KMS-11 (cell line): ENCODE results near the gene NTM.

Experiments
- H2AFZ ChIP-seq: fragments of 200-600 bp; sonication (generic); 2 replicates; pipeline ENCODE4 v1.6.1; 2016; ENCODE audit warnings: antibody characterized with exemption, mixed run types, low read depth
- H3K27ac ChIP-seq: fragments of 200-600 bp; sonication (generic); 2 replicates; pipeline ENCODE4 v1.6.1; 2016; ENCODE audit warnings: mild to moderate bottlenecking, mixed run types
- H3K27me3 ChIP-seq: fragments of 200-600 bp; sonication (generic); 2 replicates; pipeline ENCODE4 v1.6.1; 2017; ENCODE audit warnings: mild to moderate bottlenecking, low read depth, mixed run types, moderate library complexity; ENCODE audit not compliant: insufficient read depth
- H3K36me3 ChIP-seq: fragments of 200-600 bp; sonication (generic); 2 replicates; pipeline ENCODE4 v1.6.1; 2017; ENCODE audit warnings: mild to moderate bottlenecking, mixed run types; ENCODE audit not compliant: insufficient read depth
- H3K4me1 ChIP-seq: fragments of 200-600 bp; sonication (generic); 2 replicates; pipeline ENCODE4 v1.6.1; 2016; ENCODE audit warnings: mild to moderate bottlenecking, low read depth, mixed run types; ENCODE audit not compliant: poor library complexity, severe bottlenecking
- H3K4me2 ChIP-seq: fragments of 200-600 bp; sonication (generic); 2 replicates; pipeline ENCODE4 v1.7.0; 2016; ENCODE audit warnings: mild to moderate bottlenecking, mixed run types
- H3K4me3 ChIP-seq: fragments of 200-600 bp; sonication (generic); IDR thresholded peaks from 2 replicates; pipeline ENCODE4 v1.6.1; 2017; ENCODE audit warnings: low read depth, low read length, mixed read lengths; ENCODE audit not compliant: insufficient read depth
- H3K79me2 ChIP-seq: fragments of 200-600 bp; sonication (generic); 2 replicates; pipeline ENCODE4 v1.6.1; 2016; ENCODE audit warnings: low read depth, mixed run types; ENCODE audit not compliant: insufficient read depth
- H3K9ac ChIP-seq: fragments of 200-600 bp; sonication (generic); 2 replicates; pipeline ENCODE4 v1.6.1; 2016; ENCODE audit warnings: mild to moderate bottlenecking, mixed run types
- H4K20me1 ChIP-seq: fragments of 200-600 bp; sonication (generic); 2 replicates; pipeline ENCODE4 v1.6.1; 2016; ENCODE audit warnings: mild to moderate bottlenecking, mixed run types; ENCODE audit not compliant: insufficient read depth
- CTCF ChIP-seq: fragments of 200-600 bp; sonication (generic); conservative IDR thresholded peaks from 2 replicates; pipeline ENCODE4 v1.6.1; 2017; ENCODE audit warnings: low read depth, mild to moderate bottlenecking, antibody characterized with exemption, low read length, moderate library complexity, mixed read lengths

Gene NTM

DNA sequence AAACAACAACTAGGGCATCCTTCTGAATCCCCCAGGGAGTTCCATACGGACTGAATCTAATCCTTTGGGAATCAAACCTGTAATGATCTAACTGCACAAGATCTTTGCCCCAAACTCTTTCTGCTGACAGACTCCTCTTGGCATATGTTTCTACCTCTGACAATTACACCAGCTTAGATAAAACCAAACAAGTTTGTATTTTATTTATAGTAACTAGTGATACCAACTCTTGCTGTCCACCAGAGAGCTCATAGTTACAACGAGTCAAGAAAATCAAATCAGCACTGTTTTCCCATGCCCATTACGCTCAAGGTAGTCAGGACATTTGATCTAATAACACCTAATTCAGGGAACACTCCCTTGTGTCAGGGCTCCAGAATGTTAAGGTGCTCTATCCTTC lies 972.0 kb downstream of the NTM start:
- Histone ChIP-seq H3K27me3 (no peaks in the 10 kb centered on the region), H3K4me2 (no peak overlapping the region), H3K4me3 (no peak overlapping the region), H3K27ac (no peak overlapping the region), H3K9ac (no peak overlapping the region), H3K79me2 (no peaks in the 10 kb centered on the region), H3K36me3 (no peaks in the 10 kb centered on the region), H2AFZ (no peak overlapping the region), H3K4me1 (peaks cover 54% of the 10 kb centered on the region), H4K20me1 (no peaks in the 10 kb centered on the region)
- TF ChIP-seq CTCF = no peak

DNA sequence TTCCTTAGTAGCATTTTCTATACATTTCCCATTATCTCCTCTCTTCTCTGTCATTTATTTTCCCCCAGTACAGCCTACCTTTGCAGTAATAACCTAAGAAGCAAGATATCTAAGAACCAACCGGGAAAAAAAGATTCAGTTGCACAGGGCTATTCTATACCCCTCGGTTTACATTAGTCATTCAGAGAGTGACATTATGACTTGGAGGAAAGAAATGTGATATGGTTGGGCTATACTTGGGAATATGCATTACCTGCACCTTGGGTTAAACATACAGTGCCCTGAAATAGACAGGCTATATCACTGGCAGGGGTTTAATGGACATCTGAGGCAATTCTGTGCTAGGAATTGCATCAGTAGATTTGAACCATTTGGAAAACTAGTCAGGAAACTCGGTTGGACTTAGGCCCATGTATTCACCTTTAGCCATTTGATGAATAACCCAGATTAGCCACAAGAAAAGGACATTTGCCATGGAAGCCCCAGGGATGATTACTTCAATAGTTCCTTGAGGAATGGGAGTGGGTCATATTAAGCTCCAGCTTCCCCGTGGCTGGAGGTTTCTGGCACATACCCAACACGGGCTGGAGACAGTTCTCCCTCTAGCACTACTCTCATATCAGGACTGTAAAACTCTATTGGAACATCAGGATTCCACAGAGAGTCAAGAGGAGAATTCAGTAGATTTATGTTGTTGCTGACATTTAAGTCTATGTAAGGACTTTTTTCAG lies 973.2 kb downstream of the NTM start:
- Histone ChIP-seq H4K20me1 (no peaks in the 10 kb centered on the region), H3K36me3 (no peaks in the 10 kb centered on the region), H3K4me3 (no peak overlapping the region), H3K4me1 (peaks cover 54% of the 10 kb centered on the region), H3K4me2 (no peak overlapping the region), H3K9ac (no peak overlapping the region), H3K27ac (no peak overlapping the region), H3K79me2 (no peaks in the 10 kb centered on the region), H3K27me3 (no peaks in the 10 kb centered on the region), H2AFZ (no peak overlapping the region)
- no peak for TF ChIP-seq CTCF

DNA sequence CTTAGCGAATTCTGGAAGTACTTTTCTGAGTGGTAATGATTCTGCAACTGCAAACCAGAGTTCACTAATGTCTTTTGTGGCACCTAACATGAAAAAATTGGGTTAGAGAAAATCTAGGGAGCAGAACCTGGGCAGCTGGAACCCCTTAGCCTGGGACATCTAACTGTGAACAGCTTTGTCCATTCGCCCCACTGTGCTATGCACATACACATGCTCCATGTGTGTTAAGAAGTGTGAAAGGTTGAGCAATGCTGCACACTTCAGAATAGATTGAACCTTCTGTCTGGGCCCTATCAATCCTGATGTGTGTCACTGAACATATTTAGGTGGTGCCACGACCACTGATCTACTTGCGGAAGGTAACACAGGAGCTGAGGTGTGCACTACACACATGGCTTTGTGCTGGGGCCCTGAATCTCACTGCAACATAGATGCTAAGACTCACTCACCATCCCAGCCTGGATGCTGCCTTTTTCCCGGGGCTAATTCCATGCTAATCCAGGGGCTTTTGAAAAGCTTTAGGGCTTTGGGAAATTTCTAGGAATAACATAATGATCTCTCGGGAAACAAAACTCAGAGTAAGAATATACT lies 976.2 kb downstream of the NTM start:
- Histone ChIP-seq H3K79me2 (no peaks in the 10 kb centered on the region), H3K27me3 (no peaks in the 10 kb centered on the region), H3K4me3 (no peak overlapping the region), H3K4me2 (peak overlapping the region; percentile 36), H3K36me3 (no peaks in the 10 kb centered on the region), H3K27ac (peak overlapping the region; percentile 85), H2AFZ (no peak overlapping the region), H3K4me1 (peaks cover 80% of the 10 kb centered on the region), H4K20me1 (no peaks in the 10 kb centered on the region), H3K9ac (no peak overlapping the region; the same call in 1 of the 2 replicates)
- TF ChIP-seq CTCF = no peak

GRCh38 chr11:132347156-132348090 lies 977.0 kb downstream of the NTM start:
- Histone ChIP-seq H3K27ac (peak overlapping the region; percentile 85), H3K4me3 (no peak overlapping the region), H4K20me1 (no peaks in the 10 kb centered on the region), H3K9ac (peak overlapping the region; percentile 47; the same call in 1 of the 2 replicates), H3K27me3 (no peaks in the 10 kb centered on the region), H3K4me2 (peak overlapping the region; percentile 36; the same call in 1 of the 2 replicates), H3K4me1 (peaks cover 80% of the 10 kb centered on the region), H2AFZ (no peak overlapping the region; the same call in 1 of the 2 replicates), H3K79me2 (no peaks in the 10 kb centered on the region), H3K36me3 (no peaks in the 10 kb centered on the region)
- TF ChIP-seq CTCF = no peak
